ENCODE data around the gene PDGFB. TPM values are rescaled to one million over a fixed set of nuclear protein-coding genes. Genes with fewer than 3 reads are reported as not detected.

The PDGFB gene
- total and polyA plus RNA-seq, 2 of the 4 experiments (the other 2 are of a cell fraction) = 0.07 TPM; not detected in 1

DNA sequence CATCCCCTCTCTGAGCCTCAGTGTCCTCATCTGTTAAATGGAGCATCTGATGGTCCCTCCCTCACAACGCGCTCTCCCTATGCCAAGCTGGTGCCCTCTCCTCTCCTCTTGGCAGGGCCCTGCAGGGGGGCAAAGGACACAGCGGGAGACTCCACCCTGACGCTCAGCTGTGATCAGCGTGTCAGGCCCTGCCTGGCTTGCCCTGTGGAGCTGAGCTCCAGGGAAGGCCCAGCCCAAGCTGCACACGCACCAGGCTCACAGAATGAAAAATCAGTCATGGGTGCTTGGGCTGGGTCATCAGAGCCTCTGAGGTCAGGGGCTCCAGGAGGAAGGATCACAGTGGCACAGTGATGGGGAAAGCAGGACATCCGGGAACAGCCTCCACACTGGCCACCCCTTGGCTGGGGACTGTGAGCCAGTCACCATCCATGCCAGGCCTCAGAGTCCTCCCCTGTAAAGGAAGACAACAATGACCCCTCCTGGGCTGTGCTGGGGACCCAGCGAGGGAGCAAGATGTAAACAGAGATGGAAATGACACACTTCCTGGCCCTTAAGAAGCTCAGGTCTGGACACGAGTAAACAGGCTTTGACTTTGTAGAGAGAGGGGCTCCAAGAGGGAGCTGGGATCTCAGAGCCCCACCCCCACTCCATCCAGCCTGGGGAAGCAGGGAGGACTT is 38.0 kb upstream of the PDGFB start:
- ChIA-PET CTCF (interaction anchor here (0.6 to 0.8 kb wide), 2 partner anchors 39 to 78 kb away, joined by 3 read pairs; no protein-coding TSS in a partner anchor), POLR2A (ENCODE audit: unreplicated experiment) (interaction anchor here (0.5 to 0.7 kb wide), 3 partner anchors 7 to 119 kb away, joined by 6 to 16 read pairs (median 7); no protein-coding TSS in a partner anchor)

More for the DNA sequence above, 38.0 kb upstream of the PDGFB start:
- Histone ChIP-seq H3K23ac (ENCODE audit: low read depth, low read length) (peak overlapping the region; percentile 19; the same call in 1 of the 2 replicates), H2AK9ac (replicated peaks; ENCODE audit: low read depth, low read length, poor library complexity) (peak overlapping the region; percentile 81), H3K79me1 (ENCODE audit: low read depth in 1 of 2, low read length in 2 of 2) (peaks cover 0 to 9% of the 10 kb centered on the region in 2 experiments; a peak in 1 of 4 replicates), H3K4me2 (ENCODE audit: low read depth, low read length) (no peak overlapping the region), H3K4ac (ENCODE audit: low read depth, low read length) (peak overlapping the region; percentile 81), H3K27me3 (ENCODE audit: control insufficient read depth, insufficient read depth, low read length) (no peaks in the 10 kb centered on the region), H3K14ac (replicated peaks; ENCODE audit: low read depth, low read length) (peak overlapping the region; percentile 73), H3K9me3 (ENCODE audit: control insufficient read depth, insufficient read depth, low read length) (peaks cover 8% of the 10 kb centered on the region), H2AK5ac (ENCODE audit: low read depth, low read length) (peak overlapping the region; percentile 85), H3K18ac (ENCODE audit: low read depth, low read length) (peak overlapping the region; percentile 40; the same call in 1 of the 2 replicates), H2BK120ac (ENCODE audit: low read depth, low read length) (peak overlapping the region; percentile 78), H2BK5ac (ENCODE audit: low read depth, low read length, poor library complexity, severe bottlenecking) (peak overlapping the region; percentile 52), H2AFZ (replicated peaks; ENCODE audit: low read length, poor library complexity) (peak overlapping the region; percentile 87), H4K8ac (ENCODE audit: low read depth in 2 of 2, low read length in 2 of 2) (peak overlapping the region; percentile 89 to 91), H3K27ac (ENCODE audit: insufficient read depth, low read length) (peak overlapping the region; percentile 40), H4K5ac (ENCODE audit: low read depth, low read length) (peak overlapping the region; percentile 28), H4K20me1 (ENCODE audit: insufficient read depth, low read length) (peaks cover 1% of the 10 kb centered on the region; the same call in 1 of the 2 replicates), H3K36me3 (ENCODE audit: control insufficient read depth, insufficient read depth, low read length) (no peaks in the 10 kb centered on the region), H3K4me3 (ENCODE audit: insufficient read depth, low read depth, low read length) (no peak overlapping the region), H2BK20ac (ENCODE audit: low read depth, low read length) (peak overlapping the region; percentile 81), H3K56ac (ENCODE audit: extremely low read depth, insufficient read depth, low read length) (0 out of 2 replicates have a peak overlapping the region, but pooled peaks have one; percentile 9), H4K91ac (ENCODE audit: insufficient read depth, low read depth, low read length) (peak overlapping the region; percentile 72), H3K4me1 (ENCODE audit: control insufficient read depth, insufficient read depth, low read length) (peaks cover 23% of the 10 kb centered on the region), H2BK15ac (ENCODE audit: low read depth, low read length) (peak overlapping the region; percentile 67; the same call in 2 of the 3 replicates), H3K9ac (ENCODE audit: low read depth, low read length) (peak overlapping the region; percentile 8; the same call in 1 of the 2 replicates), H3K9me1 (ENCODE audit: insufficient read depth, low read length) (peaks cover 19% of the 10 kb centered on the region)
- in situ Hi-C loops (cut with MboI; ENCODE audit: low sequenced_read_pairs) (no loop called here), intact Hi-C loops (cut with micrococcal nuclease) (no loop called here), dilution Hi-C loops (cut with HindIII; ENCODE audit: low sequenced_read_pairs, unreplicated experiment) (no loop called here)
- ATAC-seq (ENCODE audit: low read depth) (peak; percentile 36), DNase-seq (no peak)
- TF ChIP-seq RAD21 (IDR thresholded peaks at IDR 0.05; ENCODE audit: low read length) = peak; percentile 35
- TF ChIP-seq, protein P1, sequence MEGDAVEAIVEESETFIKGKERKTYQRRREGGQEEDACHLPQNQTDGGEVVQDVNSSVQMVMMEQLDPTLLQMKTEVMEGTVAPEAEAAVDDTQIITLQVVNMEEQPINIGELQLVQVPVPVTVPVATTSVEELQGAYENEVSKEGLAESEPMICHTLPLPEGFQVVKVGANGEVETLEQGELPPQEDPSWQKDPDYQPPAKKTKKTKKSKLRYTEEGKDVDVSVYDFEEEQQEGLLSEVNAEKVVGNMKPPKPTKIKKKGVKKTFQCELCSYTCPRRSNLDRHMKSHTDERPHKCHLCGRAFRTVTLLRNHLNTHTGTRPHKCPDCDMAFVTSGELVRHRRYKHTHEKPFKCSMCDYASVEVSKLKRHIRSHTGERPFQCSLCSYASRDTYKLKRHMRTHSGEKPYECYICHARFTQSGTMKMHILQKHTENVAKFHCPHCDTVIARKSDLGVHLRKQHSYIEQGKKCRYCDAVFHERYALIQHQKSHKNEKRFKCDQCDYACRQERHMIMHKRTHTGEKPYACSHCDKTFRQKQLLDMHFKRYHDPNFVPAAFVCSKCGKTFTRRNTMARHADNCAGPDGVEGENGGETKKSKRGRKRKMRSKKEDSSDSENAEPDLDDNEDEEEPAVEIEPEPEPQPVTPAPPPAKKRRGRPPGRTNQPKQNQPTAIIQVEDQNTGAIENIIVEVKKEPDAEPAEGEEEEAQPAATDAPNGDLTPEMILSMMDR (conservative IDR thresholded peaks at IDR 0.05; ENCODE audit: low read depth, low read length) = peak; percentile 29
- no peak for TF ChIP-seq SMC3 (IDR thresholded peaks at IDR 0.05; ENCODE audit: low read depth, low read length)
- BruUV-seq (replicated peaks) = no TSS peak
- 100% methylated on average over 6 of the region's 9 CpGs; no CpG with 5 or more reads in 1 of the 2 experiments for WGBS, 2 experiments (ENCODE audit: extremely low coverage in 2 of 2, insufficient read length in 1 of 2)

Data from IMR-90 (cell line).